HG02981 (cell line): Measurements from ENCODE around the gene PLEKHA8.

Experiments used
- ATAC-seq: cut with Tn5 transposase; IDR thresholded peaks from one replicate; pipeline ENCODE4 v1.9.1; 2021; ENCODE audit warnings: mild to moderate bottlenecking, moderate library complexity; ENCODE audit not compliant: unreplicated experiment

PLEKHA8 gene

GRCh38 chr7:30023524-30023923 is 4.7 kb upstream of the PLEKHA8 start:
- ATAC-seq: no peak

- ATAC-seq: peak; percentile 73
Observed at GRCh38 chr7:30026229-30027064, 1.8 kb upstream of the PLEKHA8 start, which contains the start of gene FKBP14. Gene FKBP14 (minus strand): TSS chr7:30026702. CDS start chr7:30026508, 194 bp downstream.

- ATAC-seq: peak; percentile 33
Observed at GRCh38 chr7:30027065-30027456, 1.2 kb upstream of the PLEKHA8 start.

- no peak for ATAC-seq
Observed at GRCh38 chr7:30027740-30028215, 434 bp upstream of the PLEKHA8 start.

- peak; percentile 14 for ATAC-seq
Observed at GRCh38 chr7:30028749-30029635, 780 bp downstream of the PLEKHA8 start.

GRCh38 chr7:30029696-30030095 is 1.5 kb downstream of the PLEKHA8 start:
- ATAC-seq: no peak

- ATAC-seq: no peak
Observed at GRCh38 chr7:30032310-30033125, 4.3 kb downstream of the PLEKHA8 start.

- no peak for ATAC-seq
Observed at GRCh38 chr7:30034501-30034900, 6.3 kb downstream of the PLEKHA8 start.

- ATAC-seq: no peak
Observed at GRCh38 chr7:30036220-30036619, 8.0 kb downstream of the PLEKHA8 start.

GRCh38 chr7:30038196-30038980 is 10.2 kb downstream of the PLEKHA8 start:
- no peak for ATAC-seq

GRCh38 chr7:30040938-30041337 is 12.7 kb downstream of the PLEKHA8 start:
- no peak for ATAC-seq

- ATAC-seq: no peak
Observed at GRCh38 chr7:30041526-30042269, 13.5 kb downstream of the PLEKHA8 start.

- no peak for ATAC-seq
Observed at GRCh38 chr7:30046127-30046770, 18.0 kb downstream of the PLEKHA8 start.

GRCh38 chr7:30047124-30047523 is 18.9 kb downstream of the PLEKHA8 start:
- no peak for ATAC-seq

- ATAC-seq: no peak
Observed at GRCh38 chr7:30048582-30048981, 20.4 kb downstream of the PLEKHA8 start.

GRCh38 chr7:30049173-30049572 is 21.0 kb downstream of the PLEKHA8 start:
- no peak for ATAC-seq

GRCh38 chr7:30053068-30053467 is 24.9 kb downstream of the PLEKHA8 start:
- no peak for ATAC-seq

- no peak for ATAC-seq
Observed at GRCh38 chr7:30057741-30058140, 29.5 kb downstream of the PLEKHA8 start.

- ATAC-seq: peak; percentile 82
Observed at GRCh38 chr7:30061786-30062185, 33.6 kb downstream of the PLEKHA8 start.
